Hematopoietic multipotent progenitor cell (in vitro differentiated cells): ENCODE results near the gene SPOPL. TPM values are rescaled to one million over a fixed set of nuclear protein-coding genes. Genes with fewer than 3 reads are reported as not detected.
"Not testable (repeated sequence)": the region's sequence is repeated elsewhere in the genome, so short reads cannot be mapped to it uniquely, and the experiment has no call there.

Experiments
- DNase-seq, 3 donors: peaks; one replicate each; pipeline ENCODE4 v3.0.0-alpha.2; 2011 to 2015; ENCODE audit warnings: low read depth in 2 of 3, low spot score in 2 of 3
- total RNA-seq: library from RNA; depleted of rRNA; stranded (reverse); fragments of >200 nt; gene quantifications from one replicate; pipeline ENCODE4 v1.2.3, GENCODE V29; 2012

SPOPL gene
- total RNA-seq, 1 donor, result 10.0 TPM

- no peak for DNase-seq
Measured at GRCh38 chr2:138522556-138522955, 21.0 kb downstream of the SPOPL start.

GRCh38 chr2:138523018-138523672, 21.6 kb downstream of the SPOPL start:
- not testable (repeated sequence) for DNase-seq

DNA sequence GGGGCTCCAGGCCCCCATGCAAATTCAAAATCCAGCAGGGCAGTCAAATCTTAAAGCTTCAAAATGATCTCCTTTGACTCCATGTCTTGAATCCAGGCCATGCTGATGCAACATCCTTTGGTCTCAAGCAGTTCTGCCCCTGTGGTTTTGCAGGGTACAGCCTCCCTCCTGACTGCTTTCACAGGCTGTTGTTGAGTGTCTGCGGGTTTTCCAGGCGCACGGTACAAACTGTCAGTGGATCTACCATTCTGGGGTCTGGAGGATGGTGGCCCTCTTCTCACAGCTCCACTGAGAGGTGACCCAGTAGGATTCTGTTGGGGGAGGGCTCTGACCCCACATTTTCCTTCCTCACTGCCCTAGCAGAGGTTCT, 22.1 kb downstream of the SPOPL start:
- not testable (repeated sequence) for DNase-seq

GRCh38 chr2:138524353-138524752, 22.8 kb downstream of the SPOPL start:
- not testable (repeated sequence) for DNase-seq

DNA sequence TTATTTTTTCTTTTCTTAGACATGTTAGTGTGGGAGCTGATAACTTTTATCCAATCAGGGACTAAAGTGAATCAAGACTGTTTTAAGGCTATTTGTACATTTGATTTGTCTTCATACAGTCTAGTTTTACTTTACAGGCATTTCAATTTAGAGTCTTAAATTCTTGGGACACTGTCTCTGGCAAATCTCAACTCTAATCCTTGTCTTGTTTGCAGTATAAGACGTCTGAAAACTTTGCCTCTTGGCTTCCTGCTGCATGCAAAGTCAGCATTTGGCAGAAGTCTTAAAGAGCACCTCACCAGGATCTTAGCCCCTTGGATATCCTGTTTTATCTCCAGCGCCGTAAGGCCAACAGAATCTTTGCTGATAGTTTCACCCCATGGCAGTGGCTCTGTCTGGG, 30.3 kb downstream of the SPOPL start:
- no peak for DNase-seq

DNA sequence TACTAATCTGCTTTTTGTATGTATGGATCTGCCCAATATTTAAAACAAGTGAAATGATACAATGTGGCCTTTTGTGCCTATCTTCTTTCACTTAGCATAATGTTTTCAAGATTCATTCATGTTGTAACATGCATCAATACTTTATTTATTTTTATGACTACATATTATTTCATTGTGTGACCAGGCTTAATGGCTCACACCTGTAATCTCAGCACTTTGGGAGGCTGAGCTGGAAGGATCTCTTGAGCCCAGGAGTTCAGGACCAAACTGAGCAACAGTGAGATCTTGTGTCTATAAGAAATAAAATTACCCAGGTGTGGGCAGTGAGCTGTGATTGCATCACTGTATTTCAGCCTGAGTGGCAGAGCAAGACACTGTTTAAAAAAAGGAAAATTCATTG, 33.2 kb downstream of the SPOPL start:
- no peak for DNase-seq

- DNase-seq, result no peak
Measured at GRCh38 chr2:138536302-138536701, 34.7 kb downstream of the SPOPL start.

DNA sequence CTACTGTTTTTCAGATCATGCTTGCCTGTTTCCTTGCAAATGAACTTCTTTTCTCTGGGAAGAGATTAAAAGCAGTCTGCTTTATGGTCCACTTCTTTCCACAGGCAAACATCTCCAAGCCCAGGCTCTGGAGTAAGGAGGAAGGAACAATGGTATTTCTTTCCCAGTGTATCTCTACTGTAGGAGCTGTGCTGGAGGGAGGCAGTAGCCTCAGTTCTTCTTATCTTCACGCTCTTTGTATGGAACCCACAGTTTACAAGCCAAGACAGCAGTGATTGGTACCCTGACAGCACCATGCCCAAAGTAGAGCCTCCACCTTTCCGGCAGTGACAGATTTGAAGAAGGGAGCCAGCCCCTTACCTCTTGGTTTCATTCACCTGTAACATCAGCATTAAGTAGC, 35.2 kb downstream of the SPOPL start:
- DNase-seq, result no peak

- DNase-seq, result no peak
Measured at GRCh38 chr2:138537170-138537915, 35.8 kb downstream of the SPOPL start.

- not testable (repeated sequence) for DNase-seq
Measured at GRCh38 chr2:138544206-138544605, 42.6 kb downstream of the SPOPL start.

- DNase-seq, result no peak
Measured at GRCh38 chr2:138548796-138549195, 47.2 kb downstream of the SPOPL start.

- DNase-seq, result no peak
Measured at GRCh38 chr2:138550172-138550571, 48.6 kb downstream of the SPOPL start.

- no peak for DNase-seq
Measured at GRCh38 chr2:138550670-138551287, 49.2 kb downstream of the SPOPL start.

DNA sequence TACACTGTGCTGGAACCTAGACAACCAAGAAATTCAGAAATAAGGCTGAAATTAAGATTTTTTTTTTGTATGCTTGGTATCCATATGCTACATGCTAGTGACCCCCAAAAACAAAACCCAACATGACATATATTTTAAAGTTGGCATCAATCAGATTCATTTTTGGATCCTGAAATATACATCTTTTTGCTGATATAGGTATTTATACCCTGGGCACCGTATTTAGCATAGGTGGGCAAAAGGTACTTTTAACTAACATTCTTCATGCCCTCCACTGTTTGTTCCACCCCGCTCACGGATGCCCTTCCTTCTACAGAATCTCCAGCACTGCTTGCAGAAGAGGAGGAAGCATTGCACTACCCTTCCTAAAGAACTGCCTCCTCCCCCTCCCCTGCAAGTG, 52.6 kb downstream of the SPOPL start:
- no peak for DNase-seq

GRCh38 chr2:138559641-138560040, 58.1 kb downstream of the SPOPL start:
- DNase-seq, result no peak

DNA sequence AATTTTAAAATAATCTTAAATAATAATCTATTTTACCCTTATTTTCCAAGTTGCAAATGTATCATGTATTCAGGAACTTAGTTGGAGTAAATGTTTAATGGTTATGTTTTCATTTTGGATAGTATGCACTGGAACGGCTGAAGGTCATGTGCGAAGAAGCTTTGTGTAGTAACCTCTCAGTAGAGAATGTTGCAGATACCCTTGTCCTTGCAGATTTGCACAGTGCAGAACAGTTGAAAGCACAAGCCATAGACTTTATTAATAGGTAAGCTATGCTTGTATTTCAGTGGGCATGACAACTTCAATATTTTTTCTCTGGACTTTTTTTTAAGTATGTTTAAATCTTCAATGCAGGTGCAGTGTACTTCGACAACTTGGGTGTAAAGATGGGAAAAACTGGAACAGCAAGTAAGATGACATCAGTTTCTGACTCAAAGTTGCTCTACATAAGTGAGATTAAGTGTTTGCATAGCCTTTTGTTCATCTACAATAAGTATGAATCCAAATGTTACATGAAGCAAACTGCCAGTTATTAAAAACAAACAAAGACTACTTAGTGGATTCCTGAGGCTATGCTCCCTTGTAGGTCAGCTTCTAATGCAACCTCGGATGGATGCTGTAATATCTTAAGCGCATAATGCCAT, 63.1 kb downstream of the SPOPL start:
- no peak for DNase-seq

GRCh38 chr2:138565230-138565598, 63.6 kb downstream of the SPOPL start:
- DNase-seq, result no peak

DNA sequence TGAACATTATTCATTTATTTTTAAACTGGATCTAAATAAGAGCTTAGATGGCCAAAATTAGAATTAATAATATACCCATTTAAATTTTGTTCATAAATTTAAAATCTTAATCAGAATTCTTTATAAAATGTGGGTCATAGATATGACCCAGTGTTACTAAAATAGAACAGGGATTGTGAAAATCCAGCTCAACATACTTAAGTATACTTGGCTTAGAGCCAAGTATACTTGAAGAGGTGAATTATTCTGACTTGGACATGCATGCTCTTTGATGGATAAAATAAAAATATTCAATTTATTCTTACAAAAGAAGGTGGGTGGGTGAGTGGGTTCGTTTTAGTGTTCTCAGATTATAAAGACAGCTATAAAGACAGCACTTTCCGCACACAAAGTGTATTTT, 70.7 kb downstream of the SPOPL start:
- no peak for DNase-seq

GRCh38 chr2:138577066-138577465, 75.5 kb downstream of the SPOPL start:
- DNase-seq, result no peak

DNA sequence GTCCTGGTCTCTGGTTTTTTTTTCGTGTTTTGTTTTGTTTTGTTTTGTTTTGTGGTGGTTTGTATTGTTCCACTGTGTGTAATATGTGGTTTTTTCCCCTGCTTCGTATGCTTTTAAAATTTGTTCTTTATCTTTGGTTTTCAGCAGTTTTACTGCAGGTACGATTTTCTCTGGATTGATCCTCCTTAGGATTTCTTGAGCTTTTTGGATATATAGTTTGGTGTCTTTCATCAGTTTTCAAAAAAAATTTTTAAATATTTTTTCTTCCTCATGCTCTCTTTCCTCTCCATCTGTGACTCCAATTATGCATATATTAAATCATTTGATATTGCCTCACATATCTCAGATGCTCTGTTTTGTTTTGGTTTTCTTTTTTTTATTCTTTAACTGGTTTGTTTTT, 78.0 kb downstream of the SPOPL start:
- DNase-seq, result no peak

GRCh38 chr2:138581909-138582308, 80.3 kb downstream of the SPOPL start:
- no peak for DNase-seq

DNA sequence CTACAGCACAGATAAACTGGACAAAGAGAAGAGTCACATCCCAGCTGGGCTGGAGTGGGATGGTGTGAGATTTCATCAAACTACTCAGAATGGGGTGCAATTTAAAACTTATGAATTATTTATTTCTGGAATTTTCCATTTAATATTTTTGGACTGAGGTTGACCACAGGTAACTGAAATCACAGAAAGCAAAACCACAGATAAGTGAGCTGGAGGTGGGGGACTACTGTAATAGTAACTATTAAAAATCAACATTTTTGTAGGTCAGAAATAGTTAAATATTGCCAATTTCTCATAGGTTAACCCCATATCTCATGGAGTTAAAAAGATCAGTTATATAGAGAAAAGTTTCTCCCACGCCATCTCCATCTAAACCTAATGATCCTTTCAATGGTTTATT, 88.1 kb downstream of the SPOPL start:
- DNase-seq, result no peak
